OCI-LY3 (cell line): ENCODE data around the gene WSCD2.

Experiments used
- EZH2phosphoT487 ChIP-seq: fragments of 200-600 bp; shearing (Covaris generic); IDR thresholded peaks from 2 replicates; pipeline ENCODE4 v1.6.1; 2018; ENCODE audit warnings: antibody characterized with exemption, mixed run types, low read depth
- TF ChIP-seq, protein P1 (sequence below): fragments of 200-600, 300-600 bp; sonication (generic); IDR thresholded peaks from 2 replicates; pipeline ENCODE4 v1.5.1; 2014; ENCODE audit warnings: antibody characterized with exemption, low read length, low read depth

DNA sequence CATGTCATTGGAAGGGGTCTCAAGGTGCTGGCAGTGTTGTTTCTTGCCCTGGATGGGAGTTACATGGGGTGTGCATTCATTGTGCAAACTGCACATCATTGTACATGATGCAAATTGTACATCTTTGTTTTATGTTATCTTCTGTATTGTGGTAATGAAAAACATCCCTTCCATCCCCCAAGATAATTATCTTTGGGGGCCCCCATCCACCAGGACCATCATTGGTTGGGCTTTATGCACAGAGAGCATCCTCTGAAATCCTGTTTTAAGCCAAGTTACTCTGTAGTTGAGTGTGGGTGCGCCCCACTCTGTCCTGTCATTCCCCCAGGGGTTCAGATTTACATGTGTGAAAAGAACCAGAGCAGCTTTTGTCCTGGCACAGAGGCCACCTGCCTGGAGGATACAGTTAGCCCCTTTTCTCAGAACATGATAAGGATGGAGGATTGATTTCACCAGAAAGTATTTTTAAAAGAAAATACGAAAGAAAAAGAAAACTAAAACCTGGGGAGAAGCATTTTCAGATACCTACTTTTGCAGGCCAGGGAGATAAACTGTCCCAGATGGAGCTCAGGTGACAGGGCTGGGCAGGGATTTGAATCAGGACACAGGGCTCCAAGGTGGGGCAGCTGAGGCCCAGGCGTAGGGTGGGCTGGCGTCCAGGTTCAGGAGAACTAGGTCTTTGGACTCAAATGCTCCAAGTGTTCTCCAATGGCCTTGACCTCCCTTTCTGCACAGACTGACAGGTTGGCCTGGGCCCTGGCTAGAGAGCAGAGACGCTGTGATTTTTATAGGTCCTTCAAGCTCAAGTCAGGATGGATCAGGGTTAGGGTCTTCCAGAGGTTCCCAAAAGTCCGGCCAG is 17.2 kb downstream of the WSCD2 start:
- TF ChIP-seq, protein P1, sequence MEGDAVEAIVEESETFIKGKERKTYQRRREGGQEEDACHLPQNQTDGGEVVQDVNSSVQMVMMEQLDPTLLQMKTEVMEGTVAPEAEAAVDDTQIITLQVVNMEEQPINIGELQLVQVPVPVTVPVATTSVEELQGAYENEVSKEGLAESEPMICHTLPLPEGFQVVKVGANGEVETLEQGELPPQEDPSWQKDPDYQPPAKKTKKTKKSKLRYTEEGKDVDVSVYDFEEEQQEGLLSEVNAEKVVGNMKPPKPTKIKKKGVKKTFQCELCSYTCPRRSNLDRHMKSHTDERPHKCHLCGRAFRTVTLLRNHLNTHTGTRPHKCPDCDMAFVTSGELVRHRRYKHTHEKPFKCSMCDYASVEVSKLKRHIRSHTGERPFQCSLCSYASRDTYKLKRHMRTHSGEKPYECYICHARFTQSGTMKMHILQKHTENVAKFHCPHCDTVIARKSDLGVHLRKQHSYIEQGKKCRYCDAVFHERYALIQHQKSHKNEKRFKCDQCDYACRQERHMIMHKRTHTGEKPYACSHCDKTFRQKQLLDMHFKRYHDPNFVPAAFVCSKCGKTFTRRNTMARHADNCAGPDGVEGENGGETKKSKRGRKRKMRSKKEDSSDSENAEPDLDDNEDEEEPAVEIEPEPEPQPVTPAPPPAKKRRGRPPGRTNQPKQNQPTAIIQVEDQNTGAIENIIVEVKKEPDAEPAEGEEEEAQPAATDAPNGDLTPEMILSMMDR = no peak
- no peak for TF ChIP-seq EZH2phosphoT487
